Esophagus muscularis mucosa (tissue), 3 donors: ENCODE data around the gene NUP160.

Experiments
- CTCF ChIP-seq, 3 experiments: fragments of 200-600 bp in 2 of 3; fragments of 450-650 bp in 1 of 3; sonication (generic) in 2 of 3; IDR thresholded peaks; one replicate each; pipeline ENCODE4 v1.5.1; 2017 to 2019; ENCODE audit warnings: antibody characterized with exemption in 3 of 3, mild to moderate bottlenecking in 2 of 3, moderate library complexity in 1 of 3
- POLR2AphosphoS5 ChIP-seq, 2 donors: sonication (generic); formaldehyde crosslinking; IDR thresholded peaks; one replicate each; pipeline ENCODE4 v1.6.1; 2017; ENCODE audit warnings: antibody characterized with exemption in 2 of 2

GRCh38 chr11:47788181-47788580, 60.0 kb downstream of the NUP160 start:
- TF ChIP-seq POLR2AphosphoS5 (IDR thresholded peaks at IDR 0.05): no peak
- no peak for TF ChIP-seq CTCF (IDR thresholded peaks at IDR 0.05)
